SU-DHL-6 (cell line): ENCODE measurements around the gene MASP1.

Experiments
- H2AFZ ChIP-seq: fragments of 200-600 bp; sonication (generic); 2 replicates; pipeline ENCODE4 v1.6.1; 2014; ENCODE audit warnings: low read depth, mild to moderate bottlenecking, moderate library complexity, mixed read lengths, antibody characterized with exemption, low read length; ENCODE audit not compliant: severe bottlenecking
- H3F3A ChIP-seq: fragments of 200-600 bp; shearing (Covaris generic); 2 replicates; pipeline ENCODE4 v1.6.0; 2016; ENCODE audit warnings: antibody characterized with exemption, mild to moderate bottlenecking; ENCODE audit not compliant: insufficient read depth
- H3K27ac ChIP-seq: fragments of 200-600 bp; sonication (generic); 2 replicates; pipeline ENCODE4 v1.5.1; 2016; ENCODE audit warnings: low read depth, mild to moderate bottlenecking, low read length, moderate library complexity, mixed read lengths
- H3K27me3 ChIP-seq: fragments of 200-600 bp; sonication (generic), shearing (Covaris generic); 2 replicates; pipeline ENCODE4 v1.6.0; 2014; ENCODE audit warnings: mild to moderate bottlenecking, low read length
- H3K36me3 ChIP-seq: fragments of 200-600 bp; sonication (generic); 2 replicates; pipeline ENCODE4 v1.6.1; 2014; ENCODE audit warnings: mild to moderate bottlenecking, low read length, mixed read lengths
- H3K4me2 ChIP-seq: fragments of 300-600, 200-600 bp; shearing (Covaris generic), sonication (generic); 2 replicates; pipeline ENCODE4 v1.6.0; 2014; ENCODE audit warnings: low read length, low read depth, mild to moderate bottlenecking; ENCODE audit not compliant: poor library complexity, severe bottlenecking
- H3K4me3 ChIP-seq: fragments of 200-600 bp; sonication (generic); 2 replicates; pipeline ENCODE4 v1.5.1; 2014; ENCODE audit warnings: antibody characterized with exemption, low read length, mild to moderate bottlenecking, mixed read lengths; ENCODE audit not compliant: insufficient read depth, poor library complexity, severe bottlenecking
- H3K79me2 ChIP-seq: fragments of 200-600 bp; sonication (generic); 2 replicates; pipeline ENCODE4 v1.6.1; 2014; ENCODE audit warnings: mild to moderate bottlenecking, low read length, moderate library complexity; ENCODE audit not compliant: insufficient read depth
- H3K9ac ChIP-seq: fragments of 200-600 bp; sonication (generic); 2 replicates; pipeline ENCODE4 v1.7.0; 2014; ENCODE audit warnings: mild to moderate bottlenecking, low read length
- H3K9me2 ChIP-seq: fragments of 200-600 bp; sonication (generic); replicated peaks from 2 replicates; pipeline ENCODE4 v1.6.1; 2014; ENCODE audit warnings: low read length; ENCODE audit not compliant: insufficient read depth
- H3K9me3 ChIP-seq: fragments of 200-600 bp; sonication (generic); 2 replicates; pipeline ENCODE4 v1.6.1; 2014; ENCODE audit warnings: low read length, mixed read lengths; ENCODE audit not compliant: insufficient read depth
- H4K20me1 ChIP-seq: fragments of 200-600 bp; sonication (generic); 2 replicates; pipeline ENCODE4 v1.6.1; 2014; ENCODE audit warnings: low read depth, mild to moderate bottlenecking, antibody characterized with exemption, low read length, moderate library complexity, mixed read lengths
- CTCF ChIP-seq: fragments of 200-600 bp; sonication (generic); IDR thresholded peaks from one replicate; pipeline ENCODE4 v1.5.1; 2017; ENCODE audit warnings: antibody characterized with exemption, mild to moderate bottlenecking, low read length, moderate library complexity; ENCODE audit not compliant: insufficient read depth, poor library complexity, severe bottlenecking
- EZH2phosphoT487 ChIP-seq: fragments of 200-600 bp; sonication (generic), shearing (Covaris generic); conservative IDR thresholded peaks from 2 replicates; pipeline ENCODE4 v1.6.1; 2018; ENCODE audit warnings: mild to moderate bottlenecking, antibody characterized with exemption, low read length, moderate library complexity, mixed read lengths

The MASP1 gene

GRCh38 chr3:187314176-187314575, 22.6 kb upstream of the MASP1 start:
- Histone ChIP-seq H3K36me3 (no peaks in the 10 kb centered on the region), H3K4me2 (no peak overlapping the region), H3K9me3 (no peaks in the 10 kb centered on the region), H3K27ac (no peak overlapping the region), H3K27me3 (no peaks in the 10 kb centered on the region), H3K9ac (no peak overlapping the region), H3K4me3 (no peak overlapping the region), H3K9me2 (no peaks in the 10 kb centered on the region), H4K20me1 (no peaks in the 10 kb centered on the region), H3F3A (no peaks in the 10 kb centered on the region), H2AFZ (no peak overlapping the region), H3K79me2 (no peaks in the 10 kb centered on the region)
- TF ChIP-seq CTCF = no peak
- no peak for TF ChIP-seq EZH2phosphoT487

GRCh38 chr3:187310954-187311470, 19.5 kb upstream of the MASP1 start:
- Histone ChIP-seq H3K9me3 (no peaks in the 10 kb centered on the region), H3K27ac (no peak overlapping the region), H2AFZ (no peak overlapping the region), H3K36me3 (no peaks in the 10 kb centered on the region), H3K79me2 (no peaks in the 10 kb centered on the region), H3K9ac (no peak overlapping the region), H3F3A (no peaks in the 10 kb centered on the region), H3K4me3 (no peak overlapping the region), H3K9me2 (no peaks in the 10 kb centered on the region), H3K4me2 (no peak overlapping the region), H4K20me1 (no peaks in the 10 kb centered on the region), H3K27me3 (no peaks in the 10 kb centered on the region)
- no peak for TF ChIP-seq CTCF
- TF ChIP-seq EZH2phosphoT487 = no peak

GRCh38 chr3:187310226-187310625, 18.7 kb upstream of the MASP1 start:
- Histone ChIP-seq H2AFZ (no peak overlapping the region), H3K9me3 (no peaks in the 10 kb centered on the region), H3K4me2 (no peak overlapping the region), H3K4me3 (no peak overlapping the region), H3F3A (no peaks in the 10 kb centered on the region), H3K27ac (no peak overlapping the region), H3K9me2 (no peaks in the 10 kb centered on the region), H3K9ac (no peak overlapping the region), H3K36me3 (no peaks in the 10 kb centered on the region), H3K27me3 (no peaks in the 10 kb centered on the region), H3K79me2 (no peaks in the 10 kb centered on the region), H4K20me1 (no peaks in the 10 kb centered on the region)
- TF ChIP-seq CTCF = no peak
- TF ChIP-seq EZH2phosphoT487 = no peak
